ENCODE data around the gene ALPG.

- TF ChIP-seq POLR2AphosphoS5 (IDR thresholded peaks at IDR 0.05; ENCODE audit: low read depth, low read length) (no peak), CTCF (IDR thresholded peaks at IDR 0.05) (no peak), SIN3A (IDR thresholded peaks at IDR 0.05; ENCODE audit: borderline replicate concordance, insufficient read depth, low read depth, low read length) (no peak), REST (IDR thresholded peaks at IDR 0.05; ENCODE audit: insufficient read depth in 1 of 2, low read depth in 2 of 2, low read length in 1 of 2) (no peak), TCF7L2 (IDR thresholded peaks at IDR 0.05; ENCODE audit: low read depth, low read length) (no peak)
Measured at GRCh38 chr2:232362174-232362900, 44.3 kb upstream of the ALPG start.
